HG03442 (cell line): ENCODE results near the gene BLVRB.
"Not testable (repeated sequence)": the region's sequence is repeated elsewhere in the genome, so short reads cannot be mapped to it uniquely, and the experiment has no call there.

Experiments used
- ATAC-seq: cut with Tn5 transposase; IDR thresholded peaks from one replicate; pipeline ENCODE4 v1.9.1; 2021; ENCODE audit warnings: mild to moderate bottlenecking, moderate library complexity; ENCODE audit not compliant: unreplicated experiment

BLVRB gene

GRCh38 chr19:40465557-40466218 lies at the start of gene BLVRB:
Gene BLVRB, minus strand, starts transcription at chr19:40465745. Its CDS starts 57 bp downstream, at chr19:40465688.
- ATAC-seq = peak; percentile 83

GRCh38 chr19:40513741-40514315 lies 48.3 kb upstream of the BLVRB start:
- ATAC-seq = no peak

GRCh38 chr19:40513345-40513678 lies 47.8 kb upstream of the BLVRB start:
- ATAC-seq = no peak

GRCh38 chr19:40512473-40513344 lies 47.2 kb upstream of the BLVRB start:
- ATAC-seq = no peak

GRCh38 chr19:40512110-40512472 lies 46.5 kb upstream of the BLVRB start:
- ATAC-seq = no peak

- ATAC-seq = no peak
Observed at GRCh38 chr19:40511487-40511886, 45.9 kb upstream of the BLVRB start.

- no peak for ATAC-seq
Observed at GRCh38 chr19:40510526-40511115, 45.1 kb upstream of the BLVRB start.

GRCh38 chr19:40508739-40509260 lies 43.3 kb upstream of the BLVRB start:
- no peak for ATAC-seq

- no peak for ATAC-seq
Observed at GRCh38 chr19:40507892-40508291, 42.3 kb upstream of the BLVRB start.

- ATAC-seq = no peak
Observed at GRCh38 chr19:40506099-40506498, 40.6 kb upstream of the BLVRB start.

- ATAC-seq = no peak
Observed at GRCh38 chr19:40503320-40503695, 37.8 kb upstream of the BLVRB start.

- ATAC-seq = no peak
Observed at GRCh38 chr19:40502647-40503319, 37.2 kb upstream of the BLVRB start.

GRCh38 chr19:40502081-40502480 lies 36.5 kb upstream of the BLVRB start:
- no peak for ATAC-seq

- no peak for ATAC-seq
Observed at GRCh38 chr19:40501599-40501998, 36.1 kb upstream of the BLVRB start.

GRCh38 chr19:40500678-40501530 lies 35.4 kb upstream of the BLVRB start:
- ATAC-seq = not testable (repeated sequence)

GRCh38 chr19:40499320-40499719 lies 33.8 kb upstream of the BLVRB start:
- no peak for ATAC-seq

GRCh38 chr19:40497214-40497613 lies 31.7 kb upstream of the BLVRB start:
- ATAC-seq = no peak

- ATAC-seq = no peak
Observed at GRCh38 chr19:40494191-40494838, 28.8 kb upstream of the BLVRB start.

GRCh38 chr19:40493778-40494177 lies 28.2 kb upstream of the BLVRB start:
- ATAC-seq = no peak
